ENCODE measurements around the gene RASSF8.

RASSF8 gene

GRCh38 chr12:26043135-26044006 is 84.9 kb downstream of the RASSF8 start:
- H4K20me1 ChIP-seq (ENCODE audit: insufficient read depth, low read length) = no peaks in the 10 kb centered on the region
- no peak for DNase-seq
- no peak overlapping the region for H2AFZ ChIP-seq (ENCODE audit: low read length)
- H3K36me3 ChIP-seq (replicated peaks; ENCODE audit: insufficient read depth, low read length) = no peaks in the 10 kb centered on the region
- no peaks in the 10 kb centered on the region for H3K4me1 ChIP-seq (ENCODE audit: low read length)
- no peaks in the 10 kb centered on the region for H3K79me2 ChIP-seq (ENCODE audit: low read length)
- H3K27ac ChIP-seq (ENCODE audit: low read length) = no peak overlapping the region
- H3K4me3 ChIP-seq (ENCODE audit: low read length) = no peak overlapping the region
- H3K9me2 ChIP-seq (replicated peaks; ENCODE audit: insufficient read depth, low read length) = no peaks in the 10 kb centered on the region
- no peak overlapping the region for H3K4me2 ChIP-seq (ENCODE audit: low read depth, low read length)
- H3F3A ChIP-seq (ENCODE audit: insufficient read depth, low read length) = no peaks in the 10 kb centered on the region
- no peak overlapping the region for H3K9ac ChIP-seq (ENCODE audit: low read length)
- H3K9me3 ChIP-seq (replicated peaks; ENCODE audit: insufficient read depth, low read length) = no peaks in the 10 kb centered on the region
- H3K27me3 ChIP-seq (replicated peaks; ENCODE audit: insufficient read depth, low read length) = no peaks in the 10 kb centered on the region
- TF ChIP-seq EZH2 (optimal IDR thresholded peaks at IDR 0.05; ENCODE audit: low read depth, low read length) (no peak), CTCF (IDR thresholded peaks at IDR 0.05; ENCODE audit: low read length) (no peak), EZH2phosphoT487 (IDR thresholded peaks at IDR 0.05; ENCODE audit: low read length) (no peak)

- Histone ChIP-seq H3K36me3 (replicated peaks; ENCODE audit: insufficient read depth, low read length) (no peaks in the 10 kb centered on the region), H3K4me3 (ENCODE audit: low read length) (no peak overlapping the region), H3K9me2 (replicated peaks; ENCODE audit: insufficient read depth, low read length) (no peaks in the 10 kb centered on the region), H3F3A (ENCODE audit: insufficient read depth, low read length) (no peaks in the 10 kb centered on the region), H3K4me1 (ENCODE audit: low read length) (no peaks in the 10 kb centered on the region), H3K27me3 (replicated peaks; ENCODE audit: insufficient read depth, low read length) (no peaks in the 10 kb centered on the region), H3K79me2 (ENCODE audit: low read length) (no peaks in the 10 kb centered on the region), H3K4me2 (ENCODE audit: low read depth, low read length) (no peak overlapping the region), H2AFZ (ENCODE audit: low read length) (no peak overlapping the region), H3K9me3 (replicated peaks; ENCODE audit: insufficient read depth, low read length) (no peaks in the 10 kb centered on the region), H3K27ac (ENCODE audit: low read length) (no peak overlapping the region), H3K9ac (ENCODE audit: low read length) (no peak overlapping the region), H4K20me1 (ENCODE audit: insufficient read depth, low read length) (no peaks in the 10 kb centered on the region)
- TF ChIP-seq EZH2 (optimal IDR thresholded peaks at IDR 0.05; ENCODE audit: low read depth, low read length) = no peak
- no peak for DNase-seq
Observed at GRCh38 chr12:26044007-26044394, 85.5 kb downstream of the RASSF8 start.

GRCh38 chr12:26044592-26044991 is 86.1 kb downstream of the RASSF8 start:
- no peaks in the 10 kb centered on the region for H3K27me3 ChIP-seq (replicated peaks; ENCODE audit: insufficient read depth, low read length)
- no peak overlapping the region for H3K9ac ChIP-seq (ENCODE audit: low read length)
- no peaks in the 10 kb centered on the region for H3K79me2 ChIP-seq (ENCODE audit: low read length)
- no peaks in the 10 kb centered on the region for H3K9me2 ChIP-seq (replicated peaks; ENCODE audit: insufficient read depth, low read length)
- no peaks in the 10 kb centered on the region for H3K9me3 ChIP-seq (replicated peaks; ENCODE audit: insufficient read depth, low read length)
- no peaks in the 10 kb centered on the region for H3F3A ChIP-seq (ENCODE audit: insufficient read depth, low read length)
- no peak overlapping the region for H3K27ac ChIP-seq (ENCODE audit: low read length)
- no peaks in the 10 kb centered on the region for H4K20me1 ChIP-seq (ENCODE audit: insufficient read depth, low read length)
- no peaks in the 10 kb centered on the region for H3K36me3 ChIP-seq (replicated peaks; ENCODE audit: insufficient read depth, low read length)
- H3K4me1 ChIP-seq (ENCODE audit: low read length) = no peaks in the 10 kb centered on the region
- no peak overlapping the region for H2AFZ ChIP-seq (ENCODE audit: low read length)
- DNase-seq = no peak
- no peak overlapping the region for H3K4me2 ChIP-seq (ENCODE audit: low read depth, low read length)
- no peak for TF ChIP-seq CTCF (IDR thresholded peaks at IDR 0.05; ENCODE audit: low read length)
- no peak for TF ChIP-seq EZH2phosphoT487 (IDR thresholded peaks at IDR 0.05; ENCODE audit: low read length)
- no peak for TF ChIP-seq EZH2 (optimal IDR thresholded peaks at IDR 0.05; ENCODE audit: low read depth, low read length)
- H3K4me3 ChIP-seq (ENCODE audit: low read length) = no peak overlapping the region

GRCh38 chr12:26046203-26046602 is 87.7 kb downstream of the RASSF8 start:
- TF ChIP-seq CTCF (IDR thresholded peaks at IDR 0.05; ENCODE audit: low read length) (no peak), EZH2phosphoT487 (IDR thresholded peaks at IDR 0.05; ENCODE audit: low read length) (no peak), EZH2 (optimal IDR thresholded peaks at IDR 0.05; ENCODE audit: low read depth, low read length) (no peak)
- Histone ChIP-seq H3K27ac (ENCODE audit: low read length) (no peak overlapping the region), H3K4me2 (ENCODE audit: low read depth, low read length) (no peak overlapping the region), H3K36me3 (replicated peaks; ENCODE audit: insufficient read depth, low read length) (no peaks in the 10 kb centered on the region), H3K4me3 (ENCODE audit: low read length) (no peak overlapping the region), H3F3A (ENCODE audit: insufficient read depth, low read length) (no peaks in the 10 kb centered on the region), H4K20me1 (ENCODE audit: insufficient read depth, low read length) (no peaks in the 10 kb centered on the region), H3K27me3 (replicated peaks; ENCODE audit: insufficient read depth, low read length) (no peaks in the 10 kb centered on the region), H3K79me2 (ENCODE audit: low read length) (no peaks in the 10 kb centered on the region), H3K9me3 (replicated peaks; ENCODE audit: insufficient read depth, low read length) (no peaks in the 10 kb centered on the region), H3K4me1 (ENCODE audit: low read length) (no peaks in the 10 kb centered on the region), H3K9ac (ENCODE audit: low read length) (no peak overlapping the region), H3K9me2 (replicated peaks; ENCODE audit: insufficient read depth, low read length) (no peaks in the 10 kb centered on the region), H2AFZ (ENCODE audit: low read length) (no peak overlapping the region)
- no peak for DNase-seq

Measured in MM.1S (cell line).